Thymus (tissue), 11 donors: Measurements from ENCODE around the gene SLC24A3. TPM values are rescaled to one million over a fixed set of nuclear protein-coding genes. Genes with fewer than 3 reads are reported as not detected.
A peak's percentile ranks its signal among the peaks of the same experiment; 100 is the strongest.

ENCODE experiments used
- DNase-seq, 9 donors: peaks; one replicate each; pipeline ENCODE4 v3.0.0-alpha.2; 2013; ENCODE audit warnings: low spot score in 9 of 9, low read depth in 6 of 9, missing footprints in 1 of 9
- H3K27ac ChIP-seq, 2 donors: one replicate each; pipeline ENCODE4 v1.5.1; 2013; ENCODE audit warnings: control low read depth in 1 of 2, low read depth in 1 of 2, low read length in 1 of 2, mild to moderate bottlenecking in 1 of 2, moderate library complexity in 1 of 2
- H3K27me3 ChIP-seq, 2 donors: one replicate each; pipeline ENCODE4 v1.5.1; 2013; ENCODE audit warnings: low read length in 1 of 2; ENCODE audit not compliant: control insufficient read depth in 2 of 2, insufficient read depth in 1 of 2
- H3K36me3 ChIP-seq, 2 donors: one replicate each; pipeline ENCODE4 v1.5.1; 2013; ENCODE audit warnings: low read length in 1 of 2, mild to moderate bottlenecking in 1 of 2, moderate library complexity in 1 of 2; ENCODE audit not compliant: control insufficient read depth in 2 of 2, insufficient read depth in 2 of 2
- H3K4me1 ChIP-seq, 2 donors: one replicate each; pipeline ENCODE4 v1.5.1; 2013; ENCODE audit warnings: low read length in 2 of 2; ENCODE audit not compliant: control insufficient read depth in 2 of 2, insufficient read depth in 2 of 2
- H3K4me3 ChIP-seq, 2 donors: one replicate each; pipeline ENCODE4 v1.5.1; 2013; ENCODE audit warnings: low read length in 2 of 2, control low read depth in 1 of 2, mild to moderate bottlenecking in 1 of 2
- H3K9me3 ChIP-seq, 2 donors: one replicate each; pipeline ENCODE4 v1.5.1; 2013; ENCODE audit warnings: low read length in 1 of 2, mild to moderate bottlenecking in 1 of 2; ENCODE audit not compliant: control insufficient read depth in 2 of 2, insufficient read depth in 1 of 2
- WGBS: extraction: QIAGEN DNeasy Blood & Tissue Kit; methylation state at CpG from one replicate; pipeline ENCODE4 v1.1.7; 2013; 5-methylcytosine and 5-hydroxymethylcytosine counted together
- polyA plus RNA-seq: library from polyadenylated mRNA; stranded (reverse); fragments of 200-250 nt; gene quantifications from one replicate; pipeline ENCODE4 v1.2.3, GENCODE V29; 2013
- total RNA-seq: library from RNA; stranded (reverse); fragments of 120-200 nt; gene quantifications from one replicate; pipeline ENCODE4 v1.2.4, GENCODE V29; 2013
- donor health status: healthy.

Gene SLC24A3
- total and polyA plus RNA-seq, 2 donors = 0.99 to 2.1 TPM

GRCh38 chr20:19491241-19491640, 278.8 kb downstream of the SLC24A3 start:
- no peak for DNase-seq
- Histone ChIP-seq H3K27ac (no peak overlapping the region), H3K4me3 (no peak overlapping the region), H3K36me3 (no peaks in the 10 kb centered on the region), H3K9me3 (no peaks in the 10 kb centered on the region), H3K4me1 (no peaks in the 10 kb centered on the region), H3K27me3 (no peaks in the 10 kb centered on the region)
- WGBS = 90% methylated on average over 4 of the region's 4 CpGs

DNA sequence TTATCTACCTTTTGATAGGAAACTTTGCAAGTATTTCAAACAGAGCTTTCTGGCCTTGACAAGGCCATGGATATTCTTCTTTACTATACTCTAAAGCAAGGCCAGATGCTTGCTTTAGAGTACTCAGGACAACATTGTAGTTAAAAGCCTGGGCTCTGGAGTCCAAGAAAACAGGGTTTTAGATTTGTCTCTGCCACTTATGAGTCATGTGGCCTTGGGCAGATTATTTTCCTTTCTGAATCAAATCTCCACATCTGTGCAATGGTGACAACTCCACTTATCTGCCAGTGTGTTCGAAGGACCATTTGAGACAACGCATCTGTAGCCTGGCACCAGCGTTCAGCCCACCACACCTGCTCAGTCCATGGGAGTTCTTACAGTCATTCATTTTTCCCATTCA, 279.7 kb downstream of the SLC24A3 start:
- no peak for DNase-seq
- Histone ChIP-seq H3K27ac (no peak overlapping the region), H3K27me3 (no peaks in the 10 kb centered on the region), H3K36me3 (no peaks in the 10 kb centered on the region), H3K9me3 (no peaks in the 10 kb centered on the region), H3K4me1 (no peaks in the 10 kb centered on the region), H3K4me3 (no peak overlapping the region)
- 99% methylated on average over 3 of the region's 3 CpGs for WGBS

GRCh38 chr20:19492687-19493336, 280.4 kb downstream of the SLC24A3 start:
- H3K4me3 ChIP-seq = no peak overlapping the region
- no peaks in the 10 kb centered on the region for H3K9me3 ChIP-seq
- no peaks in the 10 kb centered on the region for H3K36me3 ChIP-seq
- no peaks in the 10 kb centered on the region for H3K4me1 ChIP-seq
- DNase-seq = no peak
- H3K27me3 ChIP-seq = no peaks in the 10 kb centered on the region
- WGBS = 91% methylated on average over 6 of the region's 6 CpGs
- H3K27ac ChIP-seq = no peak overlapping the region

DNA sequence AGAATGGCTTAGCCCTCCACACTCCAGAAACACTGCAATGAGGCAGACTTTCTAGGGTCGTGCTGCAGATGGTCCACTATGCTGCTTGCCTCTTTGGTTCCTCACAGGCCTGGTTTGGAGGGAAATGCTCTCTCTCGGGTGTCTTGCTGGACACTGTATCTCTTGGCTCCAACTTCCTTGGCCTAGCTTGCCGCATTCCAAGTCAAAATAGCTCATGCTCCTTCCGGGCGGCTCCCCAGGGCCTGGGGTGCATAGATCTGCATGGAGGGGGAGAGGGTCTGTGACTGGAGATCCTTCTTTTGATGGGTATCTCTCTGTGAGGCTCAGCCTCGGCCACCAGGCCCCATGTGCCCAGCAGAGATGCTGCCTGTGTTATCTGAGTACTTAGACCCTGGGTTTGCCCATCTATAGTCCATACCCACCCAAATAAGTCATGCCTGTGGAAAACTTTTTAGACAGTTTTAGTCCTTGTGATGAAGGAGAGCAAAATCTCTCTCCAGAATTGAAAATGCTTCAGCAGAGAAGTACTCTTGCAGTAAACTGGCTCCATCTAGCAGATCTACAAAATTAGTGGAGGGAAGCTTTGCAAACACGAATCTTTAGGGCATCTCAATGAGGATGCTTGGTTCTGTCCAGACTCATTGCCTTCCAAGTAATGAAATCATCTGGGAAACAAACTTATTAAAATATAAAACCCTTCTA, 281.5 kb downstream of the SLC24A3 start:
- Histone ChIP-seq H3K36me3 (no peaks in the 10 kb centered on the region), H3K4me1 (peaks cover 3 to 7% of the 10 kb centered on the region in 2 donors), H3K9me3 (no peaks in the 10 kb centered on the region), H3K27me3 (no peaks in the 10 kb centered on the region), H3K27ac (no peak overlapping the region), H3K4me3 (no peak overlapping the region)
- 90% methylated on average over 7 of the region's 7 CpGs for WGBS
- no peak for DNase-seq

- no peaks in the 10 kb centered on the region for H3K27me3 ChIP-seq
- H3K4me1 ChIP-seq = peaks cover 3 to 8% of the 10 kb centered on the region in 2 donors
- no peak overlapping the region for H3K4me3 ChIP-seq
- H3K36me3 ChIP-seq = no peaks in the 10 kb centered on the region
- no peak overlapping the region for H3K27ac ChIP-seq
- WGBS = 86% methylated on average over 12 of the region's 12 CpGs
- no peak for DNase-seq
- no peaks in the 10 kb centered on the region for H3K9me3 ChIP-seq
Measured at GRCh38 chr20:19495905-19496703, 283.7 kb downstream of the SLC24A3 start.

DNA sequence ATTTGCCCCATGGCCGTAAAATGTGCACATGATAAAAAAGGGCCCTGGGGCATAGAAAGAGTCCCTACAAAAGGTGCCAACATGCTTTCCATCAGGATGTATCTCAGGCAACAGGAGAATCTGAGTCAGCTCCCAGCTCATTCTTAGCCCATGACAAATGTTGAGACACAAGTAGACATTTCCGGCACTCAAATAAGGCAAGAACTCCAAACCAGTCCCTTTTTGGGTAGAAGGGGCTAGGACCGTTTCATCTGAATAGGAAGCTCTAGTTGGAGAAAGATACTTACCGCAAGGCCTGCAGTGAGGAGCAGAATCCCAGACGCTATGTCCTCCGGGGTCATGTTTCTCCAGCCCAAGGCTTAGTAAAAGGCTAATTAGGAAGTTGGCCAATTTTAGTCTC, 284.6 kb downstream of the SLC24A3 start:
- no peaks in the 10 kb centered on the region for H3K36me3 ChIP-seq
- peaks cover 3 to 8% of the 10 kb centered on the region in 2 donors for H3K4me1 ChIP-seq
- H3K9me3 ChIP-seq = no peaks in the 10 kb centered on the region
- no peaks in the 10 kb centered on the region for H3K27me3 ChIP-seq
- H3K27ac ChIP-seq = no peak overlapping the region
- no peak overlapping the region for H3K4me3 ChIP-seq
- no peak for DNase-seq
- WGBS = 97% methylated on average over 6 of the region's 6 CpGs

- DNase-seq = peak in 3 of 9 donors; percentile 4 to 46 (median 4)
- Histone ChIP-seq H3K4me3 (no peak overlapping the region), H3K27ac (no peak overlapping the region), H3K9me3 (no peaks in the 10 kb centered on the region), H3K4me1 (peaks cover 3 to 8% of the 10 kb centered on the region in 2 donors), H3K36me3 (no peaks in the 10 kb centered on the region), H3K27me3 (no peaks in the 10 kb centered on the region)
- WGBS = 22% methylated on average over 5 of the region's 5 CpGs
Measured at GRCh38 chr20:19498756-19499155, 286.3 kb downstream of the SLC24A3 start.

DNA sequence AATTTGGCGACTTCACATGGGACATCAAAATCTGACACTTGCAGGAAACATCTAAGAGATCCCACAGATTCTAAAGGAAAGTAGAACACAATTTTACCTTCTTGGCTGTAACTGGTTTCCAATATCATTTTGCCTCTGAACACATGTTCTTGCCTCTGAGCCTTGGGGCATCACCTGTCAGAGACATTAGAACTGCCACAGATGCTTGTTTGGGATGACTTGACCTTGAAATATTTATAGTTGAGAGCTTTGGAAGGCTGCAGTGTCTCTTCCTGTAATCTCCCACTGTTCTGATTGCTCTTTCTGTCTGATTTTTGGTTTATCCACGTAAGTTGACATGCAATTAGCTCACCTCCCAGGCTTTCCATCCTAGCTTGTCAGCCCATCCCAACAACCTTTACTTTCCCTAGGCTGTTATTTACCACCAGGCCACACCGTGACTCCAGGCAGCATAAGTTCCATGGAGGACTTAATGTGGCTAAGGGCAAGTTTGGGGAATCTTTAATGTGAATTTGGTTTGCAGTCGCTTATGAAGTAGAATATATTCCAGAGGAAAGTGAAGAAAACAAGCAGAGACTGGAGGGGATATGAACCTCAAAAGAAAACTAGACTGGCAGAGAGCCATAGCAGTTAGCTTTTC, 289.2 kb downstream of the SLC24A3 start:
- H3K4me3 ChIP-seq = no peak overlapping the region
- peaks cover 3 to 8% of the 10 kb centered on the region in 2 donors for H3K4me1 ChIP-seq
- no peak overlapping the region for H3K27ac ChIP-seq
- no peaks in the 10 kb centered on the region for H3K9me3 ChIP-seq
- H3K27me3 ChIP-seq = no peaks in the 10 kb centered on the region
- no peaks in the 10 kb centered on the region for H3K36me3 ChIP-seq
- DNase-seq = no peak
- WGBS = 95% methylated on average over 4 of the region's 4 CpGs
